ENCODE data around the gene AMIGO2.
A peak's percentile ranks its signal among the peaks of the same experiment; 100 is the strongest.

The AMIGO2 gene

DNA sequence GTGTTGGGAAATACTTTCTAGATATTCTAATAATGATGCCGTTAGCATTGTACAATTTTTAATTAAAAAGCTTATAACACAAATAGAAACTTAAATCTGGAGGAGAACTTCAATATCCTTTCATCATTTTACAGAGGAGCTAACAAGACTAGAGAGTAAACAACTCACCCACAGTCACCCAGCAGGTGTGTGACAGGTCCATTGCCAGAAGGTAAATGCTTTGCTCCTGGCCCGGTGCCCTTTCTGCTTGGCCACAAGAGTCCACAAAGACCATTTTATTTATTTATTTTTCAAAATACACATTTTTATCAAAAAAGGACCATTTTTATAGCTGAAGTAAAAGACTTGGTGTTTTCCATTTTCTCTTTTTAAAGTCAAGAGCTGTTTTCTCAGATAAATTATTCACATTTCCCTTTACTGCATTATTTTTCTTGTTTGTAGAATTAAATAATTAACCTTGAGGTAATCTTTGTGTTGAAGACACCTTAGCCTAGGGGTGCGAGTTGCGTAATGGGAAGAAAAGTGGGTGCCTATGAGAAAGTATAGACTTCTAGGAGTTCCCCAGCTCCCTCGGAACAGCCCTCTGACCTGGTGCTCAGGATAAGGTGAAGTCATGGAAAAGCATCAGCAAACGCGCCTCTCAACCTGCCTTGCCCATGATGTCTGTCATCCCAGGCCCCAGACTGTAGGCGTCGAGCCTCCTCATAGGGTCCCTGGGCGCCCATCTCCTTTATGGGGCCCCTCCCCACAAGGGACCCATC, 26.3 kb upstream of the AMIGO2 start:
- no peaks in the 10 kb centered on the region for H3K27me3 Mint-ChIP-seq (ENCODE audit: low read depth)
- no peaks in the 10 kb centered on the region for H3K9me3 Mint-ChIP-seq
- H3K4me1 Mint-ChIP-seq = peaks cover 6% of the 10 kb centered on the region
- no peak overlapping the region for H3K4me3 Mint-ChIP-seq
- TF ChIP-seq, protein P1, sequence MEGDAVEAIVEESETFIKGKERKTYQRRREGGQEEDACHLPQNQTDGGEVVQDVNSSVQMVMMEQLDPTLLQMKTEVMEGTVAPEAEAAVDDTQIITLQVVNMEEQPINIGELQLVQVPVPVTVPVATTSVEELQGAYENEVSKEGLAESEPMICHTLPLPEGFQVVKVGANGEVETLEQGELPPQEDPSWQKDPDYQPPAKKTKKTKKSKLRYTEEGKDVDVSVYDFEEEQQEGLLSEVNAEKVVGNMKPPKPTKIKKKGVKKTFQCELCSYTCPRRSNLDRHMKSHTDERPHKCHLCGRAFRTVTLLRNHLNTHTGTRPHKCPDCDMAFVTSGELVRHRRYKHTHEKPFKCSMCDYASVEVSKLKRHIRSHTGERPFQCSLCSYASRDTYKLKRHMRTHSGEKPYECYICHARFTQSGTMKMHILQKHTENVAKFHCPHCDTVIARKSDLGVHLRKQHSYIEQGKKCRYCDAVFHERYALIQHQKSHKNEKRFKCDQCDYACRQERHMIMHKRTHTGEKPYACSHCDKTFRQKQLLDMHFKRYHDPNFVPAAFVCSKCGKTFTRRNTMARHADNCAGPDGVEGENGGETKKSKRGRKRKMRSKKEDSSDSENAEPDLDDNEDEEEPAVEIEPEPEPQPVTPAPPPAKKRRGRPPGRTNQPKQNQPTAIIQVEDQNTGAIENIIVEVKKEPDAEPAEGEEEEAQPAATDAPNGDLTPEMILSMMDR (IDR thresholded peaks at IDR 0.05; ENCODE audit: unreplicated experiment in 3 of 3) = no peak
- peak overlapping the region in 2 of 3 experiments; percentile 19 to 77 for H3K27ac Mint-ChIP-seq
- H3K36me3 Mint-ChIP-seq (ENCODE audit: low read depth) = no peaks in the 10 kb centered on the region

DNA sequence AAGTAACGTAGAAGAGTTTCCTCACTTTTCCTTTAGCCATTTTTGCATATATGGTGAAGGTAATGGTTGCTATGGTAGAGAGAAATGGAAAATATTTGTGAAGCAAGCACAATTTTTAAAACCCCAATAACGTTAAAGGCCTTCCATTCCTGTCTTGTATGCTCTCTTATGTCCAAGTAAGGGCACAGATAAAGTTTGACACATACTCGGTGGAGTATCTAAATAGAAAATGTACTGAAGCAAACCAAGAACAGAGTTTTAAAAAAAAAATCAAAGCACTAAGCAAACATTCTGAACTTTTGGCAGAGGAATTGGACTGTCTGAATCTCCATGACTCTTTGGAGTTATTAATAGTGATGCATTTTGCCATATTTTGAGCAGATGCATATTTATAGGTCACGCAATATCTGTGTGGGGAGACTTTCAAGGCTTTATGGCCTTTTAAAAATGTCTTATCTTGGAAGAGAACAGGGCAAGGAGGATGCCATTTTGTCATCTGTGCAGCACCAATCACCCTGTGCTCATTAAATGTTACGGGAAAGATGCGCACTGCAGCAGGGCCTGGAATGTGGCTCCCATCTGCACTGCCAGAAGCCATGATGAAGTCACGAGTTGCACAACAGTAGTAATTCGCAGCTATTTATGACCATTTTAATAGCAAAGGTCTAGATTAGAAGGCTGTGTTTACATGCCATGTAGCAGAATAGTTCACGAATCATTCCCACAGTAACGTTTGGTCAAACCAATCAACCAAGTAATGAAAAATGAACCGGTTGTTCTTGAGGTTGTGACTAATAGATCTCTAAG, 23.3 kb upstream of the AMIGO2 start:
- Mint-ChIP-seq H3K9me3 (no peaks in the 10 kb centered on the region), H3K36me3 (ENCODE audit: low read depth) (no peaks in the 10 kb centered on the region), H3K4me3 (no peak overlapping the region), H3K27ac (peak overlapping the region; percentile 13 to 28 (median 20)), H3K4me1 (peaks cover 6% of the 10 kb centered on the region), H3K27me3 (ENCODE audit: low read depth) (no peaks in the 10 kb centered on the region)
- TF ChIP-seq, protein P1 (IDR thresholded peaks at IDR 0.05; ENCODE audit: unreplicated experiment in 3 of 3) = no peak

DNA sequence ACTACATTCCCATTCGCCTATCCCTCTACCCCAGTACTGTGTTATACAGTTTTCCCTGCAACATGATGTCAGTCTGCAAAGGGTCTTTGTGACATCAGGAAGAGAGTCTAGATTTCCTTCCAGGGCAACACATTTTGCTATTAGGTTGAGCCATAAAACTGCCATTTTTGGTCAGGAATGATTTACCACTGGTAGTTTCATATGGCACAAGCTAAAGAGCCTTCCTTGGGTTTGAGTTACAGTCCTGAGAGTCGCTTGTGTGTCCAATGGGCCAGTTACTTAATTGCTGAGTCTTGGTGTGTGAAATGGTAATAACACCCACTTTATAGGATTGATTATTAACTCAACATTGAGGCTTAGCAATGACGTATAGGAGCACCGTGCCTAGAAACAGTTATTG, 22.6 kb upstream of the AMIGO2 start:
- Mint-ChIP-seq H3K36me3 (ENCODE audit: low read depth) (no peaks in the 10 kb centered on the region), H3K4me3 (no peak overlapping the region), H3K27ac (peak overlapping the region in 1 of 3 experiments; percentile 19), H3K9me3 (no peaks in the 10 kb centered on the region), H3K4me1 (peaks cover 6% of the 10 kb centered on the region), H3K27me3 (ENCODE audit: low read depth) (no peaks in the 10 kb centered on the region)
- TF ChIP-seq, protein P1 (IDR thresholded peaks at IDR 0.05; ENCODE audit: unreplicated experiment in 3 of 3) = no peak

DNA sequence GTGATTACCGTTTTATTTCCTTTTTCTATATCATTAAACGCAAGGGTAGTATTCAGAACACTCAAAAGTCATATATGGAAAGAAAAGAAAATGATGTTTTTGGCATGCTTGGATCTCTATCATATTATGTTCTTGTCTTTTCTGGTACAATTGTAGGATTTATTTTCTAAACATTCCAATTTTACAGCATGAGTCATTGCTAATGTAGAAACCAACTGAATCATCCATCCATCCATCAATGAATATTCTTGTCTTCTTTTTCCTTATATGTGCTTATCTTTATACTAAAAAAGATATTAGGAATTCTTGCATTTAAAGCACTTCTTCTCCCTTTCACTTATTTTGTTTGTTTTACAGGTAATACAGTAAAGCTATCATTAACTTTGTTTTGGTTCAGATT, 20.4 kb upstream of the AMIGO2 start:
- Mint-ChIP-seq H3K4me1 (peaks cover 6% of the 10 kb centered on the region), H3K9me3 (no peaks in the 10 kb centered on the region), H3K27me3 (ENCODE audit: low read depth) (no peaks in the 10 kb centered on the region), H3K27ac (no peak overlapping the region), H3K36me3 (ENCODE audit: low read depth) (no peaks in the 10 kb centered on the region), H3K4me3 (no peak overlapping the region)
- TF ChIP-seq, protein P1 (IDR thresholded peaks at IDR 0.05; ENCODE audit: unreplicated experiment in 3 of 3) = no peak

DNA sequence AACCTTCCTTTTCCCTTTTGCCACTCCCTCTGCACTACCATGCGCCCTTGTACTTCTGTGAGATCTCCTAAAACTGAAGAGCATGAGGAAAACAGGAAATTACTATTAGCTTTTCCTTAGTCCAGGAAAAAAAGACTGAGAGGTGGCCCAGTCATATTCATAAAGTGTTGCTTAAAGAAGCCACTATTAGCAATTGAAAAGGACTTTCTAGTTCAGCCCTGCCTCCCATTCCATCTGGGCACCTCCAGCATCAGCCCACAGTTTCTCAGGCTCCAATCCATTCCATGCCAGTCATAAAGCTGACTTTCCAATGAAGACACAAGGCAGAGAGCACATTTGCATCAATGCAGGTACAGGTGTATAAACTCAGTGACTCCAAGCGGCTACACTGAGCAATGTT, 19.9 kb upstream of the AMIGO2 start:
- Mint-ChIP-seq H3K9me3 (no peaks in the 10 kb centered on the region), H3K4me3 (no peak overlapping the region), H3K36me3 (ENCODE audit: low read depth) (no peaks in the 10 kb centered on the region), H3K4me1 (peaks cover 6% of the 10 kb centered on the region), H3K27me3 (ENCODE audit: low read depth) (no peaks in the 10 kb centered on the region), H3K27ac (no peak overlapping the region)
- TF ChIP-seq, protein P1 (IDR thresholded peaks at IDR 0.05; ENCODE audit: unreplicated experiment in 3 of 3) = no peak

Measured in nephron (organoid).